Calu3 (cell line): ENCODE data around the gene KRT32. TPM values are rescaled to one million over a fixed set of nuclear protein-coding genes. Genes with fewer than 3 reads are reported as not detected.

Experiments used
- BruUV-seq: library from RNA; stranded (reverse); fragments of 400-500 nt; replicated peaks from 2 replicates; lab custom pipeline; 2021; lab: Mats Ljungman, UMichigan
- CTCF ChIA-PET: fragments of 300-600 bp; sonication (Branson Sonifier 250); formaldehyde crosslinking; loops from one replicate; lab custom pipeline; 2022; ENCODE audit warnings: antibody characterized with exemption; lab: Charles Lee
- DNase-seq: peaks from one replicate; pipeline ENCODE4 v3.0.0; 2022
- H3K27ac Mint-ChIP-seq: one replicate; pipeline ENCODE4 v1.8.0; 2022; ENCODE audit warnings: mixed read lengths; ENCODE audit not compliant: unreplicated experiment
- H3K27me3 Mint-ChIP-seq: one replicate; pipeline ENCODE4 v1.8.0; 2022; ENCODE audit warnings: mixed read lengths; ENCODE audit not compliant: unreplicated experiment
- H3K36me3 Mint-ChIP-seq: one replicate; pipeline ENCODE4 v1.8.0; 2022; ENCODE audit warnings: mild to moderate bottlenecking, moderate library complexity, mixed read lengths; ENCODE audit not compliant: insufficient read depth, unreplicated experiment
- H3K4me1 Mint-ChIP-seq: one replicate; pipeline ENCODE4 v1.8.0; 2022; ENCODE audit warnings: mild to moderate bottlenecking, low read depth, mixed read lengths; ENCODE audit not compliant: unreplicated experiment
- H3K4me3 Mint-ChIP-seq: one replicate; pipeline ENCODE4 v1.8.0; 2022; ENCODE audit warnings: mild to moderate bottlenecking, low read depth, moderate library complexity, mixed read lengths; ENCODE audit not compliant: unreplicated experiment
- H3K9me3 Mint-ChIP-seq: one replicate; pipeline ENCODE4 v1.8.0; 2022; ENCODE audit warnings: low read depth, mixed read lengths; ENCODE audit not compliant: unreplicated experiment
- intact Hi-C: fragments of 100-400 bp; cut with micrococcal nuclease; formaldehyde crosslinking; loops from one replicate; pipeline ENCODE4 v1.10.0; 2022; ENCODE audit not compliant: unreplicated experiment
- total RNA-seq: library from RNA; stranded (reverse); gene quantifications from 2 replicates; pipeline ENCODE4 v1.2.3, GENCODE V29; 2022
- TF ChIP-seq, protein P1 (sequence below): fragments of 200-600 bp; IDR thresholded peaks from one replicate; pipeline ENCODE4 v1.8.0; 2022; ENCODE audit warnings: antibody characterized with exemption; ENCODE audit not compliant: unreplicated experiment

Gene KRT32
- total RNA-seq, 1 experiment from 2014 or later = not detected

DNA sequence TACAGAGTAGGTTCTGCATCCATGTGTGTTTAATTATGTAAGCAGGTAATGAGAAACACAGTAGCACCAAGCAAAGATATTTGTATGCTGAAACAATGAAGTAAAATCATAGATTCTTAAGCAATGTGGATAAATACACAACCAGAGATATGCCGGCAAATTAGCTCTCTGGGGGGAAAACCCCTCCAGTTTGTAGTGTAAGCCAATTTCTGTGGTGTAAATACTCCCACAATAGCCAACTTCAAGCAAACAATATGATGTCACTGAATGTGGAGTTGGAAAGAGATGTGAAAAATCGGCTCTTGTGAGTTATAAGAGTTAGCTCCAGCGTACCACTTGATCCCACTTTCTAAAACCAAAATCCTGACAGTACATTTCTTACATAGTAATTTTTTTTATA, 22.5 kb downstream of the KRT32 start:
- no peak overlapping the region for H3K4me3 Mint-ChIP-seq
- TF ChIP-seq, protein P1, sequence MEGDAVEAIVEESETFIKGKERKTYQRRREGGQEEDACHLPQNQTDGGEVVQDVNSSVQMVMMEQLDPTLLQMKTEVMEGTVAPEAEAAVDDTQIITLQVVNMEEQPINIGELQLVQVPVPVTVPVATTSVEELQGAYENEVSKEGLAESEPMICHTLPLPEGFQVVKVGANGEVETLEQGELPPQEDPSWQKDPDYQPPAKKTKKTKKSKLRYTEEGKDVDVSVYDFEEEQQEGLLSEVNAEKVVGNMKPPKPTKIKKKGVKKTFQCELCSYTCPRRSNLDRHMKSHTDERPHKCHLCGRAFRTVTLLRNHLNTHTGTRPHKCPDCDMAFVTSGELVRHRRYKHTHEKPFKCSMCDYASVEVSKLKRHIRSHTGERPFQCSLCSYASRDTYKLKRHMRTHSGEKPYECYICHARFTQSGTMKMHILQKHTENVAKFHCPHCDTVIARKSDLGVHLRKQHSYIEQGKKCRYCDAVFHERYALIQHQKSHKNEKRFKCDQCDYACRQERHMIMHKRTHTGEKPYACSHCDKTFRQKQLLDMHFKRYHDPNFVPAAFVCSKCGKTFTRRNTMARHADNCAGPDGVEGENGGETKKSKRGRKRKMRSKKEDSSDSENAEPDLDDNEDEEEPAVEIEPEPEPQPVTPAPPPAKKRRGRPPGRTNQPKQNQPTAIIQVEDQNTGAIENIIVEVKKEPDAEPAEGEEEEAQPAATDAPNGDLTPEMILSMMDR = no peak
- H3K27me3 Mint-ChIP-seq = peaks cover 22% of the 10 kb centered on the region
- no peak for DNase-seq
- intact Hi-C loops = no loop called here
- no peaks in the 10 kb centered on the region for H3K36me3 Mint-ChIP-seq
- CTCF ChIA-PET = no interaction called here
- no TSS peak for BruUV-seq
- H3K27ac Mint-ChIP-seq = no peak overlapping the region
- H3K4me1 Mint-ChIP-seq = peaks cover under 1% of the 10 kb centered on the region
- H3K9me3 Mint-ChIP-seq = no peaks in the 10 kb centered on the region

DNA sequence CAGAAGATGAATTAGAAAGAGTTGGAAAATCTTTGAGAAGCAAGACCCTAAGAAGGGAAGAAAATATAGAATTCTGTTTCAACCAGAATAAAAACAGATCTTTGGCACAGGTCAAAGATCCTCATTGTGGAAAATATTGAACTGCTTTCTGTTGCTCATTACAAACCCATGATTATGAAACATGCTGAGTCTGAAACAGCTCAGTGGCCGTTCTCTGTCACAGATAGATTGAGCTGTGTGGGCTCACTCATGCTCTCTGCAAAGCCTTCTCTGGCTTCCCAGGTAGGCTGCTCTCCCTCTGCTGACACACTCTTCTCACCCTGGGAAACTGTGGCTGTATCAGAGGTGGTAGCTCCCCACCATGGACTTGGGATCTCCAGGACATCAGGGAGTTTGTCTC, 23.0 kb downstream of the KRT32 start:
- Mint-ChIP-seq H3K27me3 (peaks cover 22% of the 10 kb centered on the region), H3K9me3 (no peaks in the 10 kb centered on the region), H3K27ac (no peak overlapping the region), H3K4me1 (peaks cover 6% of the 10 kb centered on the region), H3K36me3 (no peaks in the 10 kb centered on the region), H3K4me3 (no peak overlapping the region)
- CTCF ChIA-PET = no interaction called here
- TF ChIP-seq, protein P1 = no peak
- intact Hi-C loops = no loop called here
- DNase-seq = no peak
- no TSS peak for BruUV-seq

DNA sequence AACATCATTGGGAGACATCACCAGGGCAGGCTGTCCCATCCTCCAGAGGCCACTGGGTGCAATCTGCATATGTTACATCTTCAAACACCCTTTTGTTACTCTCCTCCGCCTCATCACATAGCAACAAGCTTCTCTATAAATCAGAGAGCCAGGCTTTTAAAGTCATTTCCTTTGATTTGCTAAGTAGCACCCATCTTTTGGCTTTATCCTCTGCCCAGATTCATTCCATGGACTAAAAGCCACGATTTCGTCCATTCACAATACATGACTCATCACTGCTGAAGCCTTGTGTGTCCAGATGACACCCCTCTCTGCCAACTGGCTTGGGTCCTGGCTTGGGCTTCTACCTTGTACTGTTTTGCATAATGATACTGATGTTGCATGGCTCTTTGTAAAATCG, 24.4 kb downstream of the KRT32 start:
- peaks cover 8% of the 10 kb centered on the region for H3K4me1 Mint-ChIP-seq
- no peak overlapping the region for H3K4me3 Mint-ChIP-seq
- CTCF ChIA-PET = interaction anchor here (1.0 kb wide), 1 partner anchor 25 kb away, joined by 3 read pairs; no protein-coding TSS in a partner anchor
- H3K9me3 Mint-ChIP-seq = no peaks in the 10 kb centered on the region
- H3K36me3 Mint-ChIP-seq = no peaks in the 10 kb centered on the region
- intact Hi-C loops = no loop called here
- no peak overlapping the region for H3K27ac Mint-ChIP-seq
- BruUV-seq = no TSS peak
- DNase-seq = no peak
- TF ChIP-seq, protein P1 = no peak
- H3K27me3 Mint-ChIP-seq = peaks cover 22% of the 10 kb centered on the region

DNA sequence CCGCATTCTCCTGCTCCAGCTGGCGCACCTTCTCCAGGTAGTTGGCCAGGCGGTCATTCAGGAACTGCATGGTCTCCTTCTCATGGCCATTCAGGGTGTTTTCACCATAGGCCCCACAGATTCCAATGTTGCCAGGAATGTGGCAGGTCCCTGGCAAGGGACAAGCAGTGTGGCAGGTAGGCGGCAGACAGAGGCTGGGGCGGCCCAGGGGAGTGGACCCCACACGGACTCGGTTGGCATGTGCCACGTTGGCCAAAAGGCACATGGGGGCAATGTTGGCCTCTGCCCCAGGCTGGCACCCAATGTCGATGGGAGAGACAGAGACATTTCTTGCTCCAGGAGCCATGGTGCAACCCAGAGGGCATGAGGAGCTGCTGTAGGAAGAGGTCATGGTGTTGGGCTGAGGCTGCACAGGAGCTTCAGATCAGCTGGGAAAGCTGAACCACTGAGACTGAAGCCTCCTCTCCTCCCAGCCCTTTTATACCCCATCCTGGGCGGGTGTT, 26.6 kb downstream of the KRT32 start, which contains the start of gene KRT38:
Gene KRT38 (minus strand): TSS at position 453 of the 503 bp plus-strand sequence. CDS start 62 bp downstream, at position 391.
- Mint-ChIP-seq H3K9me3 (no peaks in the 10 kb centered on the region), H3K4me1 (peaks cover 8% of the 10 kb centered on the region), H3K36me3 (no peaks in the 10 kb centered on the region), H3K27me3 (peaks cover 22% of the 10 kb centered on the region), H3K4me3 (no peak within 1 kb of the TSS), H3K27ac (no peak within 1 kb of the TSS)
- TF ChIP-seq, protein P1 = no peak
- no peak for DNase-seq
- no TSS peak for BruUV-seq
- intact Hi-C loops = no loop called here
- CTCF ChIA-PET = interaction anchor here (2.0 kb wide), 1 partner anchor 22 kb away, joined by 7 read pairs; no protein-coding TSS in a partner anchor
